NCI-H187 (cell line): ENCODE data around the gene GON7.

Source experiments
- DNase-seq, 2 experiments: peaks; one replicate each; lab custom pipeline; 2025; lab: John Stamatoyannopoulos, UW

Gene GON7

DNA sequence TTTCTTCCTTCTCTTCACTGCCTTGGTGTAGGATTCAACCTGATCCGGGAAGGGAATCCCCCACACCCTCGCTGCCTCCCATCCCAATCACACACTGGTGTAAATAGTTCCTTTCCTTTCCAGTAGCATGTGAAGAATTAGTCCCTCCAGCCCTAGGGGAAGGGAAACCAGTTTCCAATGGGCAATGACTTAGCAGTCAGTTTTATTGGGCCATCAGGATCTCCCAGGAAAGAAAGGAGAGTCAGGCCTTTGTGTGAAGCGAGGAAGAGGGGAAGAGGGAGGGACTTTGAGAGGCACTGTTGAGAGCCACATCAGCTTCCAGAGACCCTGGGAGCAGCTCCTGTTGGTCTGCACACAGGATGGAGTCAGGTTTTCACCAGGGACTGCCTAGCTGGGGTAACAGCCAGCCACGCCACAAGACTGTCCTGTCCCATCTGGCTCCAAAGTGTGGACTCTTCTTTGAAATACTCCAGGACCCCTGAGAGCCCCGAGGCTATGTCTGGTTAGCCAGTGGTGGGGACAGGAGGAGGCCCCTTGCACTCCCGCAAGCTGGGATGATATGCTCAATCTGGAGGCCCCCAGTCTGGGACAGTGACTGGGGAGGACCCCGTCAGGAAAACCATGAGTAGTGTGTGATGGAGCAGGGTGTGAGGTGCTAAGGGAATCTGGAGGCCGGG, 50.0 kb downstream of the GON7 start:
- no peak for DNase-seq

DNA sequence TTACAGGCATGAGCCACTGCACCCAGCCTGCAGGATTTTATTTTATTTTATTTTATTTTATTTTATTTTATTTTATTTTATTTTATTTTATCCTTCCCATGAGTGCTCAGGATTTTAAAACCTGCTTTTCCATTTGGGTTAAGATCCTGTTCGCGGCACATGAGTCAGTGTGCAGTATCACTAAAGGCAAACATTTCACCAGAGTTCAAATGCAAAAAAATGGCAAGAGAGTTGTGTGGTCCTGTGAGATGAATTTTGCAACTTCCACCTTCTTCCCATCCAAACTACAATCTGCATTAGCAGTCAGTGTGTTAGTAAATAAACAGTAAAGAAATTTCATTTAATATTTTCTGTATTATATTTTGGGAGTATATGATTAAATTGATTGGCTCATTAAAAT, 51.2 kb downstream of the GON7 start:
- DNase-seq: no peak

DNA sequence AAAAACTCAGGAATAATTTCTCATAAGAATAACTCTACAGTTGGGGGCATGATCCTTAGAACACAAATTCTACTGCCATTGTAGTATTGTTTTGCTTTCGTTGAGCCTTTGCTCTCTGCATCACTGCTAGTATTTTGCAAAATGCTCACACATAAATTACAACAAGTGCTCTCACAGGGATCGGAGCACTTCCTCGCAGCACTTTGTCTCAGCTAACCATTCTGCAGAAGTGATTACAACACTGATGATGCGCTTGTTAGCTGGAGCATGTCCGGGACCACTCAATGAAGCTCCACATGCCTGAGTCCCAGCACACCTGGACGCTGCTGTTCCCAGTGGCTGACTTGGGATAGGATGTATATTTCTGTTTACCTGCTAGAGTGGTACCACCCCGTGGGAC, 53.7 kb downstream of the GON7 start:
- DNase-seq: peak in 1 of 2 experiments; percentile 55
